IPS-NIHi7 (cell line): Measurements from ENCODE around the gene BFSP2.

Experiments
- DNase-seq: peaks from one replicate; pipeline ENCODE4 v3.0.0; 2012; ENCODE audit warnings: mixed read lengths; ENCODE audit errors: extremely low spot score

Gene BFSP2

DNA sequence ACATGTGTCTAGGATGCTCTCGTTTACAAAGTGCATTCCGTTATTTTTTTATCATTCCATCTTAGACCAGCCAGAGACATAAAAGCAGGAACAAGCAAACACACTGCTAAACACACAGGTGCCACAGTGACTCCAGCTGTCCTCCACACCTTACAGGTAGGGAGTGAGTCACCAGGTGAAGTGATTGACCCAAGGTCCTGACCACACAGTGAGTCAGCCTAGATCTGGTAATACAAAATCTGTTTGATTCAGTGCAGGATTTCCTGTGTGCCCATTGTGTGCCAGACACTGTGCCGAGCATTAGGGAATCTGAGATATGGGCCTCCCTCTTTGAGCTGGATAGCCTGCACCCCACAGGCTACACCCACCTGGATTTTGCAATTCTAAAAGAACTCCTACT lies 16.7 kb upstream of the BFSP2 start:
- DNase-seq, result no peak

DNA sequence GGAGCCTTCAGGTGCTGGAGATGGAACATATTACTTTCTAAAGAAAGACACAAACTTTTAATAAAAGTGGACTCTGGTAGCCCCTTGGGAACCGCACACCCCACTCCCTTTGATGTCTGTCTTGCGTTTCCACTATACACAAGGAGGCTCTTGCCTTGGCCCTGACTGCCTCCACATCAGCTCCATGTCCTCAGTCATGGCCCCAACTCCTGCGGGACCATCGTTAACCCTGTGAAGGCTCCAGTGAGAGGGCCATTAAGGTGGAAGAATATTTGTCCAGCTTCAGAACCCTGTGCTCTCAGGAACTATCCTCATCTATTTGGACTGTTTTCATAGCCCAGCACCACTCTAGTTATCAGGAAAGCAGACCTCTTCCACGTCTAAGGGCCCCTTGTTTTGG lies 16.1 kb upstream of the BFSP2 start:
- DNase-seq, result no peak

DNA sequence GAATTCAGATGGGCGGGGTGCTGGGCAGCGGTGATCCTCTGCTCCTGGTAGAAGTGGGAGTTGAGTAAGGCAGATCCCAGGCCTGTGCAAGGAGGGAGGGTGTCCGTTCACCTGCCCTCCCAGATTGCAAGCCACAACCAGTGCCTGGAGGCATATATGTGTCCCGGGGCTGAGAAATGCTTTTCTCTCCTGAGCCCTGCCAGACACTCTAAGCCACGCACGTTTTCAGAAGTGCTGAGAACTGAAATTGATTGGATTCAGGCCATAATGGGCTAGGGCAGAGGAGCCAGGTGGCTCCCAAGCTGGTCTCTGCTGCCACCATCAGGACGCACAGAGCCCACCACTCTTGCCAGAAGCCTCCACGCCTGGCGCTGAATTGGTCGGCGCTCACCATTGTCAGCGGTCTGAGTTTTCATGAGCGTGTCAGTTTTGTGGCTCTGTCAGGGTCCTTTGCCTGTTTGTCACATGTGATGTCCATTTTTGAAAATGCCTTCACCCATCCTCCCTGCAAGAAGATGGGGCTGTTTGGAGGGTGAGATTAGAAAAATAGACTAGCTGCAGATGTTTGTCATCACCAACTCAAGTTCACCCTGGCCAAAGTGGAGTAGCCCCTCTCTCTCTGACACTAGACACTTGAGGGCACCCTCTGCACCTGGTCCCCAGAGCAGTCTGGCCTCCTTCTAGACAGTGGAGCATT lies 15.4 kb upstream of the BFSP2 start:
- DNase-seq, result peak; percentile 85

GRCh38 chr3:133386876-133387275 lies 13.0 kb upstream of the BFSP2 start:
- DNase-seq, result no peak

GRCh38 chr3:133387341-133387740 lies 12.5 kb upstream of the BFSP2 start:
- DNase-seq, result no peak

DNA sequence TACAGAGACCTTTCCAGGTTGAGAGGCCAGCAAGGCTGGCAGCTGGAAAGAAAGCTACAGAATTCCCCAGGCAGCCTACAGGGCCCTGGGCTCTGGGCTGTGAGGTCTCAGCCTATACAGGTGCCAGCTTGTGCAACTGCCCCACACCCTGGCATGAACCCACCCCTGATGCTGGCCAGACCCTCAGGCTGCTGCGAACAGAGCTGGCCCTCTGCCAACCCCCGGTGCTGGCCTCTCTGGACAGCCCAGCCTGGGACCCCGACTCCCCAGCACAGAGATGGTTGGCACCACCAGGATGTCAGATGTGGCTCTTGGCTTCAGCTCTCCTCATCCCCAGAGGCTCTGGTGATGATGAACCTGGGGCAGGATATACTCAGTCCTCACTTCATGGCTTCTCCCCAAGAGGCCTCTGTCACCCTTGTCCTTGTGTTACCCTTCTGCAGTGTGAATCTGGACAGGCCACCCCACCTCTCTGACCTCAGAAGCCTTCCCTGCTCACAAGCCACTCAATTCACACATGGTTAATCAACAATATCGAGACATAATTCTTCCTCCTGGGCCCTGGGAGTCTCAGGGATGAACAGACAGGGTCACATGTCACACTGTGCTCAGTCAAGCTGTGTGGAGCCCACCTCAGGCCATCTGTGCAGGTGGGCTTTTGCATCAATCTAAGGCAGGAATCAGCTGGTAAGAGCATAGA lies 11.0 kb upstream of the BFSP2 start:
- DNase-seq, result no peak

GRCh38 chr3:133390715-133391114 lies 9.1 kb upstream of the BFSP2 start:
- no peak for DNase-seq

- DNase-seq, result no peak
Observed at GRCh38 chr3:133393204-133393603, 6.7 kb upstream of the BFSP2 start.

- DNase-seq, result no peak
Observed at GRCh38 chr3:133393691-133394474, 6.0 kb upstream of the BFSP2 start.

- DNase-seq, result no peak
Observed at GRCh38 chr3:133394561-133395311, 5.1 kb upstream of the BFSP2 start.

DNA sequence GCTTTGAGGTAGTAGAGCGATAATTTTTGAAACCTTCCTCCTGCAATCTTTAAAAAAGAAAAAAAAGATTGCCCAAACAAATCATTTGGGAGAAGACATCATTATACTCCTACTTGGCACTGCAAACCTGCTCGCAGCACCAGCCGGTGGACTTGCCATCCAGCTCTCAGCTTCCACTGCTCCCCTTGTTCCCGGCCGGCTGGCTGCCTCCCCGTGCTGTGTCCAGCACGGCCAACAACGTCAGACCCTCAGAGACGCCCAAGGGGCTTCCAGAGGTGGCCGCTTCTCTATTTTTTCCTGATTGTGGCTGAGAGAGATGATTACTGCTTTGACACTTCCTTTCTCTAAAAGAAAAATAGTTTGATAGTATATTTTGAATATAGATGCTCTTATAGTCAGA lies 3.0 kb upstream of the BFSP2 start:
- no peak for DNase-seq

DNA sequence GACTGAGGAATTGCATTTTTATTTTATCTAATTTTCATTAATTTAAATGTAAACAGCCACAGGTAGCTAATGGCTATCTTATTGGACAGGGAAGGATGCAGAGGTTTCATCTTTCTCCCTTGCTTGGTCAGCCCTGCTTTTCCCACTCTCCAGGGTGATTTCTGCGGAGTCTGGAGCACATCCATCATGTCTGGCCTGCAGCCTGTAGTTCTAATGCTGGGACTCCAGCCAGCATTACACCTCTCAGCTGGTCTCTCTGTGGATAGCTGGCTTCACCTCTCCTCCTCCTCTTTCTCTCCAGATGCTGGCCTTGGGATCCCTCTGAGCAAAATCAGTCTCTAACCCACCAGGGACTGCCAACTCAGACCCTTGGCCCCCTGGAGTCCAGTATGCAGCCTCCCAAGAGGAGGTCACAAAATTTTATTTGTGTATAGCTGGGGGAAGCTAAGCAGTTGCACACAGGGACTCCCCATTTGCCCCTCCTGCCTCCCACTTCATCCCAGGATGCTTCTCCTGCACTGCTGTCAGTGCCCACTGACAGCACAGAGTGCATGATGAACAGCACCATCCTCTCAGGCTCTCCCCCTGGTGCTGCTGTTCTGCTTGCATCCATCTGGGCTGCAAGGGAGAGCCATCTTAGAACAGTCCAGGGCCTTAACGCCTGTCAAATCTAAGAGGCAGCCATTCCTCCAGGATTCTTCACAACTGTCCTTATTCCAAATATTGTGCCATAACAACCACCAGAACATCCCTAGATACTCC lies 1.7 kb downstream of the BFSP2 start:
- DNase-seq, result no peak

DNA sequence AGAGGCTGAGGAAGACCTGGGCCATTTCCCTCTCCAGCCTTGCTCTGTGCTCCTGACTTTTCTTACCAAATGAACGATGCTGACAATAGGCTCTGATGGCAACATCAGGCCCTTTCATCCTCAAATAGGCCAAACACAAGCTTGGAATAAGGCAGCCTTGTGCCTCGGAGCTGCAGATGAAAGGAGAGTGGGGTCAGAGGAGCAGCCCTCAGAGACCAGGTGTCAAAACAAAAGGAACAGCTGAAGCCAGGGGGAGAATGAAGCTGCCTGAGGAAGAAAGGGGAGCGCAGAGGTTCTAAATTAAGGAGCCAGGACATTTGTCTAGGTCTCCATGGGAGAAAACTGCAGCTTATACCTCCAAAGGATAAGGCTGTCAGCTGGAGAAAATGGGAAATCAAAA lies 5.1 kb downstream of the BFSP2 start:
- DNase-seq, result no peak

- DNase-seq, result no peak
Observed at GRCh38 chr3:133408366-133408765, 8.5 kb downstream of the BFSP2 start.

GRCh38 chr3:133408961-133409360 lies 9.1 kb downstream of the BFSP2 start:
- no peak for DNase-seq

DNA sequence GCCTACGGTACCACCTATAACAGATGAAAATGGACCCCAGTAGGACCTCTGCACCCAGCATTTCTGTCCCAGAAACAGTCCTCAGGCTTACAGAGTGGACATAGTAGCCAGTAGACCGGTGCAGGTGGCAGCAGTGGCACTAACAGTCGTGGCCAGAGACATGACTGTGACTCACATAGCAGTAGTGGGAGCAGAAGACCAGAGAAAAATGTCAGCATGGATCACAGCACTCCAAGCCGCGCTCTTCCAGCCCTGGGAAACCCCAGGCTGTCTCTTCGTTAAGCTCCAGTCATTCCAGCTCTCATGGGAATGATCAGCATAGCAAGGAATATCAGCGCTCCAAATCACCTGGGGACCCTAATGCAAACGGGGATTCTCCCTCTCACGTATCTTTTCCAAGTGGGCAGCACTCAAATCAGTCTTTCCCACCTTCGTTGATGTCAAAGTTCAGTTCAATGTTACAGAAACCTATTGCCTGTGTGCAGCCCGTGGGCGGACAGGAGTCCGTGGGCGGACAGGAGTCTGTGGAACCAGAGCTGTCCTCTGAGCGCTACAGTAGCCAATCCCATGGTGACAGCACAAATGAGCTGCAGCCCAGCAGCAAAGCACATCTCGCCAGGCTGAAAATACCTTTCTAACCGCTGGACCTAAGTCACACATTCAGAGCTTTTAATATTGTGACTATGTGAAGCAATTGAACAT lies 10.5 kb downstream of the BFSP2 start:
- DNase-seq, result no peak

DNA sequence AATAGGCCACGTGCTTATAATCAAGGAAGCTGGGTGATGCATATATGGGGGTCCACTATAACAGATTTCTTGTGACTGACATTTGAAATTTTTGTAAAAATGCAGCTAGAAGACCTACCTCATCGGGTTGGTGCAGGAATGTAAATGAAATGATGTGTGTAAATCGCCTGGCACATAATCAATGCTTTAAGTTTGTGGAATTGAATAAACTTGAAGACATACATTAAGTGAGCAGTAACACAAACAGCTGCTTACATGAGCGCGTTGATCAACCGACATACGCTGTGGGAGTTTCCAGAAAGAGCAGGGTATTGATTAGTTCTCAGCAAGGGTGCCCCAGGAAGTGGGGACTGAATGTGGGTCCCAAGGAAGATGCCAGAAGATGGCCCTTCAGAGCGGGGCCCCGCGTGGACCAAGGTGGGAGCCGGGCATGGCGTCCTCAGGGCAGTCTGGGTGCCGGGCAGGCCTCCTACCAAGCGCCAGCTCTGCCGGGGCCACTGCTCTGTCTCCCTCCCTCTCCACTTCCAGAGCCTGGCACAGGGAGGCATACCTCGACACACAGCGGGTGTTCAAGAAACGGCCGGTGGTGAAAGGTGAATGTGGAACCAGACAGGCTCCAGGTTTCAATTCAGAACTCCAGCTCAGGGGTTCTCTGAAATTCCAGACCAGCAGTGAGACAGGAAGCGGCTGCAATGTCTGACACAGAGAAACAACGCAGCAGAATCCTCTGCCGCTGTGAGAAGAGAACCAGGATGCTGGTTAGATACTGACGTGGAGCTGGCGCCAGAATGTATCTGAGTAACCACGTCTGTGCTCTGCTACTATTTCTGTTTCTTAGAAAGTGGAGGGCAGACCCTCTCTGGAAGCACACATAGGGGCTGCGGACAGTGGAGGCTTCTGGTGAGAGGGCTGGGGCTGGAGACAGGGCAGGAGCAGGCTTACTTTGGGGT lies 12.6 kb downstream of the BFSP2 start:
- DNase-seq, result no peak

DNA sequence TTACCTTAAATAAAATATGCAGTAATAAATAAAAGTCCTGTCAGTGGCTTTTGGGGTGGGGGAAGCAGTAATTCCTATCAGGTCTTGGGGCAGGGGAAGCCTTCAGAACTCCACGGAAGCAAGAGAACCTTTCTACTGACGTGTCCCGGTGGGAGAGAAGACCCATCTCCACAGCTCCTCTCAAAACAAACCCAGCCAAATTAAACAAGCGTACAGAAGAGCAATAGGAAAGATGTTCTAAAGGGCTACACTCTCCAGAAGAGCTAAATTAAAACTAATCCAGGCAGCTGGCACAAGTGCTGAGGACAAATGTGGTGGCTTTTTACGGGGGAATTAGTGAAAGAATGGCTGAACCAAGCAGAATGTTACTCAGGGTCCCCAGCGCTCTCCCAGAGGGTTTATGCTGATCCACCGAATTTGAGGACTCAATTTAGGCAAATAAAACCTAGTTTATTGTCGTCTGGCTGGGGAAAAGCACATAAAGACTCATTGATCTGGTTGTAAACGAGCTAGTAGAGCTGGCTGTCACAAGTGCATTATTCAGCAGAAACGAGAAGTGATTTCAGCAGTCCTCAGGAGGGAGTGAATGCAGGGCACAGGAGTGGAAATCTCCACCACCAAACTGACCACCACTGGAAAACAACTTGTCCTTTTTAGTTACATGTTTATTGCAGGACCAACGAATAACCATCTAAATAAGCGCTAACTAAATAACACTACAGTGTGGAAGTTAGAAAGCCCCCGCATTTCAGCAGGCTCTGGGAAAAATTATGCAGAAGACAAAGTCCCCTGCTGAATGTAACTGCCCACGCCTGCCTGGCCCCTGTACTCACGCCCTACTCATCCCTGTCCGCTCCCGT lies 13.5 kb downstream of the BFSP2 start:
- no peak for DNase-seq

- no peak for DNase-seq
Observed at GRCh38 chr3:133414021-133414392, 14.2 kb downstream of the BFSP2 start.
